Measurements from ENCODE around the gene CSH2.
"Not testable (repeated sequence)": the region's sequence is repeated elsewhere in the genome, so short reads cannot be mapped to it uniquely, and the experiment has no call there.

Gene CSH2

GRCh38 chr17:63896524-63897354 lies 23.3 kb upstream of the CSH2 start, which contains the start of gene CSH1:
TSS of gene CSH1 (minus strand) at chr17:63896574. CDS start at chr17:63896511, 63 bp downstream.
- not testable (repeated sequence) for DNase-seq (ENCODE audit: low spot score)

GRCh38 chr17:63894821-63895220 lies 21.3 kb upstream of the CSH2 start:
- not testable (repeated sequence) for DNase-seq (ENCODE audit: low spot score)

GRCh38 chr17:63894021-63894420 lies 20.5 kb upstream of the CSH2 start:
- not testable (repeated sequence) for DNase-seq (ENCODE audit: low spot score)

DNA sequence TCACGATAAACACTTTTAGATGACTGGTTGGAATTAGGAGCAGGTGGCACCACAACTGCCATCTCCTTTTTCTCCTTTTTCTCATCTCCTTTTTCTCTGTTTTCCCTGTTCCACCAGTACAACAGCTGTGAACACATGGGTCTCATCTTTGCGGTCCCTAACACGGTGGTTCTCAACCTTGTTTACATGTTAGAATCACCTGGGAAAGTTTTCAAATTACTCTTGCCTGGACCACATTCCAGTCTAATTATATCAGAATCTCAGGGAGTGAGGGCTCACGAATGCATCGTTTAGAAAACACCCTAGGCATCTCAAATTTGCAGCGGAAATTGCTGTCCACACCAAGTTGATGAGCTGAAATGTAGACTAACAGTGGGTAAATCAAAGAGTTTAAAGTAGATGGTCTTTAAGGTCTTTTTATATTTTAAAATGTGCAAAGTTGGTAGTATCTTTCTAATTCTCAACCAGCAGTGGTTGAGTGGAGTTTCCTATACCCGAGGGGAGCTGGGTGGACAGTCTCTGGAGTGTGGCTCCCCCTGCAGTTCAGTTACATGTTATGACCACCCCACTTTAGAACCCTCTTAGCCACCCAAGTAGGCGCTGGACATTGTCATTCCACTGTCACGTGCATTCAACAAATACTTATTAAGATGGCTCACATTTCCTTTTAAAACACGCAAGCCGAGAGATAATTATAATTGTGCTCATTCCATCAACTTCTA lies 19.0 kb upstream of the CSH2 start:
- not testable (repeated sequence) for DNase-seq (ENCODE audit: low spot score)

DNA sequence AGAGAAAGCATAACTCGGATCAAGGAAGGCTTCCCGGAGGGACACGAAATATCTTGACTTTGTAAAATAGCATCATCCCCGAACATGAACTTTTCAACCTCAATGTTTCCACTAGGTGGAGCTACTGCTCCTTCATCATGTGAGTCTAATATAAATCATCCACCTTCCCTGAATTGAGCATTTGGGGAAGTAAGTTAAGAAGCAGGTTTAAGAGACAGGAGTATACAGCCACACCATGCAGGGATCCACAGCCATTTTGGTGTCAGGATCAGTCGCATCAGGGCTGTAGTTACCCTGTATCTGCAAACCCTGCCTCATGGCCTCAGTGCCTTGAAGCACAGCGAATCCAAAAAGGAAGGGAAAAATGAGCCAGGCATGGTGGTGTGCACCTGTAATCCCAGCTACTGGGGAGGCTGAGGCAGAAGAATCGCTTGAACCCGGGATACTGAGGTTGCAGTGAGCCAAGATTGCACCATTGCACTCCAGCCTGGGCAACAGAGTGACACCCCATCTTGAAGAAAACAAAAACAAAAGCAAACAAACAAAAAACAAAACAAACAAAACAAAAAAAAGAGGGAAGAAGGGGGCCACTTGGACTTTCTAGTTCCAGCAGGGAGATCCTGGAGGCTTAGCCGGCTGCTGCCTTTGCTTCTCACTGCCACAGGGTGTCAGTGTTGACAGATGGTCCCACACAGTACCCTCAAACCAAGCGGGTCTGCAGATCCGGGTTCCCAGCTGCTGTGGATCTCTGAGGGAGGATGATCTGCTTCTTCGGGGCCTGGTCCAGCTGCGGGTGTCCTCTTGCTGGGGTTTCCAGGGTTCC lies 15.8 kb upstream of the CSH2 start:
- DNase-seq (ENCODE audit: low spot score): not testable (repeated sequence)

DNA sequence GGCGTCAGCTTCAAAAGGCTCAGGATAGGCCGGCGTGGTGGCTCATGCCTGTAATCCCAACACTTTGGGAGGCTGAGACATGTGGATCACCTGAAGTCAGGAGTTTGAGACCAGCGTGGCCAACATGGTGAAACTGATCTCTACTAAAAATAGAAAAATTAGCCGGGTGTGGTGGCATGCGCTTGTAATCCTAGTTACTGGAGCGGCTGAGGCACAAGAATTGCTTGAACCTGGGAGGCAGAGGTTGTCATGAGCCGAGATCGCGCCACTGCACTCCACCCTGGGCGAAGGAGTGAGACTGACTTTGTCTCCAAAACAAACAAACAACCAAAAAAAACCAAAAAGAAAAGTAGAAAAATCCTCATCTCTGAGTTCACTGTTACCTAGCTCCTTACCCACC lies 11.6 kb upstream of the CSH2 start:
- not testable (repeated sequence) for DNase-seq (ENCODE audit: low spot score)

DNA sequence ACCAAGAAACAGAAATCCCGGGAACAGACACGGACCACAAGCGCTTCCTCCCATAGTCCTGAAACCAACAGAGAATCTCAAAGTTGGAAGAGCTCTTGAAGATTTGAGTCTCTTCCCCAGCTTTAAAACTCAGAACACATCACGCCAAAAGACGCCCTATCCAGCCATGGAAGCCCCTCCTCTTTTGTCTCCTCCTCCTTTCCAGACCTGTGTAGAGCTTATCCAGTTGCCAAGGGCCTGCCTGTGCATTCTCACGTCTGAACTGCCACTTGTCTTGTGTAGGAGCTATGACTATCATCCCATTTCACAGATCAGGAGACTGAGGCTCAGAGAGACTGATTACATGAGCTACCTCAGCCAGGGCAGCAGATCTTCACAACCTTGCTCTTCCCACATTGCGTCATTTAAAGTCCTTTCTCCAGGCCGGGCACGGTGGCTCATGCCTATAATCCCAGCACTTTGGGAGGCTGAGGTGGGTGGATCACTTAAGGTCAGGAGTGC lies 9.2 kb upstream of the CSH2 start:
- not testable (repeated sequence) for DNase-seq (ENCODE audit: low spot score)

DNA sequence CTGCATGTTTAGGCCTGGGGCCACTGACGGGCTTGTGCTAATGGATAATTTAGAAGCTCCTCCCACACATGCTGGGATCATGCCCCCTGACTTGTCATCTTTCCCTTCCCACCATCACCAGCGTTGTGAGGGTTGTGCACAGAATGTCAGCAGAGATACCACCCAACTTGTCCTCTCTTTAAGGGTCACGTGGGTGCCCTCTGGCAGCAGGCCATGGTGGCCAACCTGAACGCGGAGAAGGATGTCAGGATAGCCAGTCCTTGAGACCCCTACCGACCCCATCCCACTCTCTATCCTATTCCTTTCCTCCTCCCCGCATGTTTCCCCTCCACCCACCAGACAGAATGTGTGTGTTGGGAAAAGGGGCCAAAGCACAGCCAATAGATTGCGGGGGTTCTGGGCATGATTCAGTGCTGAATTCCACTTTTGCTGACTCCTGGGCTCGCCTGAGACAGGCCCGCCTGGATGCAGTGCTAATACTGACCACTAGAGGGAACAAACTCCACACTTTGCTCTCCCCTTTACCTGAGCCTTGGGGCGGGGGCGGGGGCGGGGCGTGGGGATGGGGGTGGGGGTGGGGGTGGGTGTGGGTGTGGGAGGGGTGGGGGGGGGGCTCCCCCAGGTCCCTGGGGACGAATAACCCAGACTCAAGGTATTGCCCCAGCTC lies 8.6 kb upstream of the CSH2 start, which contains the start of gene GH2:
Gene GH2, minus strand, starts transcription at position 10 of the 667 bp plus-strand sequence. CDS start 143 bp downstream, outside the sequence.
- no peak for DNase-seq (ENCODE audit: low spot score)

- DNase-seq (ENCODE audit: low spot score): not testable (repeated sequence)
Observed at GRCh38 chr17:63881337-63881736, 7.9 kb upstream of the CSH2 start.

DNA sequence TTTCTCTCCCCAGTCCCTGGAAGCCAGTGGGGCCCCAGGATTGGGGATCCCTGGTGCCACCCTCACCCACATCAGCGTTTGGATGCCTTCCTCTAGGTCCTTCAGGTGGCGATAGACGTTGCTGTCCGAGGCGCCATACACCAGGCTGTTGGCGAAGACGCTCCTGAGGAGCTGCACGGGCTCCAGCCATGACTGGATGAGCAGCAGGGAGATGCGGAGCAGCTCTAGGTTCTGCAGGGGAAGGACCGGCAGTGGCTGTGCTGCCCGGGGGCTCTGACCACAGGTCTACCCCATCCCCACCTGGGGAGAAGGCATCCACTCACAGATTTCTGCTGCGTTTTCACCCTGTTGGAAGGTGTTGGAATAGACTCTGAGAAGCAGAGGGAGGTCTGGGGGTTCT lies 7.2 kb upstream of the CSH2 start:
- DNase-seq (ENCODE audit: low spot score): no peak

- DNase-seq (ENCODE audit: low spot score): not testable (repeated sequence)
Observed at GRCh38 chr17:63878413-63878812, 4.9 kb upstream of the CSH2 start.

DNA sequence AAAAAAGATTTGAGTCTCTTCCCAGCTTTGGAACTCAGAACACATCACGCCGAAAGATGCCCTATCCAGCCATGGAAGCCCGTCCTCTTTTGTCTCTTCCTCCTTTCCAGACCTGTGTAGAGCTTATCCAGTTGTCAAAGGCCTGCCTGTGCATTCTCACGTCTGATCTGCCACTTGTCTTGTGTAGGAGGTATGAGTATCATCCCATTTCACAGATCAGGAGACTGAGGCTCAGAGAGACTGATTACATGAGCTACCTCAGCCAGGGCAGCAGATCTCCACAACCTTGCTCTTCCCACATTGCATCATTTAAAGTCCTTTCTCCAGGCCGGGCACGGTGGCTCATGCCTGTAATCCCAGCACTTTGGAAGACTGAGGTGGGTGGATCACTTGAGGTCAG lies 1.2 kb upstream of the CSH2 start:
- DNase-seq (ENCODE audit: low spot score): not testable (repeated sequence)

DNA sequence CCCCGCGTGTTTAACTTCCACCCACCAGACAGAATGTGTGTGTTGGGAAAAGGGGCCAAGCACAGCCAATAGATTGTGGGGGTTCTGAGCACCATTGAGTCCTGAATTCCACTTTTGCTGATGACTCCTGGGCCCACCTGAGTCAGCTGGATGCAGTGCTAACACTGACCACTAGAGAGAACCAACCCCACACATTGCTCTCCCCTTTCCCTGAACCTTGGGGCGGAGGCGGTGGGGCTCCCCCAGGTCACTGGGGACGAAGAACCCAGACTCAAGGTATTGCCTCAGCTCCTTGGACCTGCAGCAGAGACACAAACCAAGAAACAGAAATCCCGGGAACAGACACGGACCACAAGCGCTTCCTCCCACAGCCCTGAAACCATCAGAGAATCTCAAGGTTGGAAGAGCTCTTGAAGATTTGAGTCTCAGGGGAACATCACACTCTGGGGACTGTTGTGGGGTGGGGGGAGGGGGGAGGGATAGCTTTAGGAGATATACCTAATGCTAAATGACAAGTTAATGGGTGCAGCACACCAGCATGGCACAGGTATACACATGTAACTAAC lies 667 bp upstream of the CSH2 start:
- not testable (repeated sequence) for DNase-seq (ENCODE audit: low spot score)

DNA sequence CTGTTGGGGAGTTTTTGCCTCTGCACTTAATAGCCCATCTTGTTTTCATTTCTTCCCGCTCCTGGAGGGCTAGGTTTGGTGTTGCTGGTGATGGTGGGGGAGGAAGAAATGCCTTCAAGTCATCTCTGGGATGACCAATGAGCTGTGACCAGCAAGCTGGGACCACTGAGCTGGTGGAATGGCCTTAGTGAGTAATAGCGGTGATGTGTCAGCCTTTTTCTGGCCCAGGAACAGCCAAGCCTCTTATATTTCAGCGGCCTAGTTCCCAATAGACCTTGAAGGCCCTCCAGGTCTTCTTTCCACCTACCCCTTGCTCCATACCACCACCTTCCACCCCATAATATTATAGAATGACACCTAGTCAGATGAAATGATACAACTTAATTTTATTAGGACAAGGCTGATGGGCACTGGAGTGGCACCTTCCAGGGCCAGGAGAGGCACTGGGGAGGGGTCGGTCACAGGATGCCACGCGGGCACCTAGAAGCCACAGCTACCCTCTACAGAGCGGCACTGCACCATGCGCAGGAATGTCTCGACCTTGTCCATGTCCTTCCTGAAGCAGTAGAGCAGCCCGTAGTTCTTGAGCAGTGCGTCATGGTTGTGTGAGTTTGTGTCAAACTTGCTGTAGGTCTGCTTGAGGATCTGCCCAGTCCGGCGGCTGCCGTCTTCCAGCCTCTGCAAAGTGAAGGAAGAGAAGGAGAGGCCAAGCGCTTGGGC lies 1.7 kb downstream of the CSH2 start:
- DNase-seq (ENCODE audit: low spot score): not testable (repeated sequence)

GRCh38 chr17:63870292-63870665 lies 3.2 kb downstream of the CSH2 start:
- DNase-seq (ENCODE audit: low spot score): not testable (repeated sequence)

DNA sequence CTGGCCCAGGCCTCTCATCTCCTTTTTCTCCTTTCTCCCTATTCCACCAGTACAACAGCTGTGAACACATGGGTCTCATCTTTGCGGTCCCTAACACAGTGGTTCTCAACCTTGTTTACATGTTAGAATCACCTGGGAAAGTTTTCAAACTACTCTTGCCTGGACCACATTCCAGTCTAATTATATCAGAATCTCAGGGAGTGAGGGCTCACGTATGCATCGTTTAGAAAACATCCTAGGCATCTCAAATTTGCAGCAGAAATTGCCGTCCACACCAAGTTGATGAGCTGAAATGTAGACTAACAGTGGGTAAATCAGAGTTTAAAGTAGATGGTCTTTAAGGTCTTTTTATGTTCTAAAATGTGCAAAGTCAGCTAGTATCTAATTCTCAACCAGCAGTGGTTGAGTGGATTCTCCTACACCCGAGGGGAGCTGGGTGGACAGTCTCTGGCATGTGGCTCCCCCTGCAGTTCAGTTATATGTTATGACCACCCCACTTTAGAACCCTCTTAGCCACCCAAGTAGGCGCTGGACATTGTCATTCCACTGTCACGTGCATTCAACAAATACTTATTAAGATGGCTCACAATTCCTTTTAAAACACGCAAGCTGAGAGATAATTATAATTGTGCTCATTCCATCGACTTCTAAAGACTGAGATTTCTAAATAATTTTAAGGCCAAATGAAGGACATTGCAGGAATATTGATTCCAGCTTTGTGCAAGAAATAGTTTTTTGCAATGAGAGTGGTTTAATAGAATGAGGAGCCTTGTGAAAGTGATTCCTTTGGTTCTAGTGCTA lies 3.8 kb downstream of the CSH2 start:
- DNase-seq (ENCODE audit: low spot score): not testable (repeated sequence)

GRCh38 chr17:63866625-63867024 lies 6.9 kb downstream of the CSH2 start:
- not testable (repeated sequence) for DNase-seq (ENCODE audit: low spot score)

DNA sequence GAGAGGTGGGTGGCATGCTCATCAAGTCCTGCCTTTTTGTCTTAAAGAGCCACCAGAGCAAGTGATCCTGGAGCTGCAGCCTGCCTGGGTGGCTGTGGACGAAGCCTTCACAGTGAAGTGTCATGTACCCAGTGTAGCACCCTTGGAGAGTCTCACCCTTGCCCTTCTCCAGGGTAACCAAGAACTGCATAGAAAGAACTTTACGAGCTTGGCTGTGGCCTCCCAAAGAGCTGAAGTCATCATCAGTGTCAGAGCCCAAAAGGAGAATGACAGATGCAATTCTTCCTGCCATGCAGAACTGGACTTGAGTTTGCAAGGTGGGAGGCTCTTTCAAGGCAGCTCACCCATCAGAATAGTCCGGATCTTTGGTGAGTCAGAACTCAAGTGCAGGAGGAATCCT lies 14.2 kb downstream of the CSH2 start:
- DNase-seq (ENCODE audit: low spot score): no peak

GRCh38 chr17:63856425-63856824 lies 17.1 kb downstream of the CSH2 start:
- not testable (repeated sequence) for DNase-seq (ENCODE audit: low spot score)

All from left forelimb (tissue), 1 donor.